GM18873 (cell line): Measurements from ENCODE around the gene PRRC2B.
"Not testable (repeated sequence)": the region's sequence is repeated elsewhere in the genome, so short reads cannot be mapped to it uniquely, and the experiment has no call there.

Experiments used
- ATAC-seq: cut with Tn5 transposase; IDR thresholded peaks from one replicate; pipeline ENCODE4 v1.9.1; 2021; ENCODE audit warnings: mild to moderate bottlenecking, moderate library complexity, moderate number of reproducible peaks; ENCODE audit not compliant: unreplicated experiment, low FRiP score

PRRC2B gene

GRCh38 chr9:131385296-131385695 lies 8.6 kb upstream of the PRRC2B start:
- ATAC-seq, result no peak

GRCh38 chr9:131386281-131386680 lies 7.6 kb upstream of the PRRC2B start:
- no peak for ATAC-seq

- no peak for ATAC-seq
Measured at GRCh38 chr9:131387394-131387793, 6.5 kb upstream of the PRRC2B start.

GRCh38 chr9:131391020-131391419 lies 2.9 kb upstream of the PRRC2B start:
- no peak for ATAC-seq

GRCh38 chr9:131391504-131391903 lies 2.4 kb upstream of the PRRC2B start:
- no peak for ATAC-seq

GRCh38 chr9:131394464-131395156 lies 724 bp downstream of the PRRC2B start:
- no peak for ATAC-seq

GRCh38 chr9:131395157-131396098 lies 1.5 kb downstream of the PRRC2B start:
- no peak for ATAC-seq

GRCh38 chr9:131396099-131396479 lies 2.2 kb downstream of the PRRC2B start:
- ATAC-seq, result not testable (repeated sequence)

GRCh38 chr9:131396626-131397025 lies 2.7 kb downstream of the PRRC2B start:
- ATAC-seq, result no peak

- no peak for ATAC-seq
Measured at GRCh38 chr9:131397100-131397790, 3.4 kb downstream of the PRRC2B start.

- ATAC-seq, result no peak
Measured at GRCh38 chr9:131398204-131398603, 4.3 kb downstream of the PRRC2B start.

- no peak for ATAC-seq
Measured at GRCh38 chr9:131399972-131400371, 6.1 kb downstream of the PRRC2B start.

- ATAC-seq, result no peak
Measured at GRCh38 chr9:131400627-131401026, 6.7 kb downstream of the PRRC2B start.

GRCh38 chr9:131402073-131402472 lies 8.2 kb downstream of the PRRC2B start:
- no peak for ATAC-seq

GRCh38 chr9:131402738-131403492 lies 9.0 kb downstream of the PRRC2B start:
- ATAC-seq, result no peak

GRCh38 chr9:131403493-131403773 lies 9.5 kb downstream of the PRRC2B start:
- ATAC-seq, result no peak

GRCh38 chr9:131404581-131404980 lies 10.7 kb downstream of the PRRC2B start:
- no peak for ATAC-seq

GRCh38 chr9:131404987-131405386 lies 11.1 kb downstream of the PRRC2B start:
- no peak for ATAC-seq

- no peak for ATAC-seq
Measured at GRCh38 chr9:131405428-131405827, 11.5 kb downstream of the PRRC2B start.

- ATAC-seq, result no peak
Measured at GRCh38 chr9:131405858-131406537, 12.1 kb downstream of the PRRC2B start.
